Eye (tissue), 1 donor: Measurements from ENCODE around the gene WT1.
A peak's percentile ranks its signal among the peaks of the same experiment; 100 is the strongest.

Experiments used
- DNase-seq: peaks from one replicate; pipeline ENCODE4 v3.0.0-alpha.2; 2015

The WT1 gene

GRCh38 chr11:32420937-32421901 is 14.1 kb downstream of the WT1 start:
- DNase-seq: no peak

DNA sequence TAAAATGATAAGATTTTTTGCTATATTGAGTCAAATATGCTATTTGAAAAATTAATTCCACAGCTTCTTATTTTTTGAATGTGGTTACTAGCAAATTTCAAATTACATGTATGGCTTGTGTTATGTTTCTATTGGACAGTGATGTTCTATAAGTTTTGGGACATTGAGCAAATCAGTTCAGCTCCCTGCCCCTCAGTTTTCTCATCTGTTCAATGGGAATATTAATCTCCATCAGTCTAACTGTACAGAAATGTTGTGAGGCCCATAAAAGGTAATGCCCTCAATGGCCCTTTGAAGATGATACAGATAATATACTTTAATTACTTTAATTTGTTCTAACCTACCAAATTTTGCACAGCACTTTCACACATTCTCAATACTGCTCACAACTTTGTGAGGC is 15.2 kb downstream of the WT1 start:
- DNase-seq: no peak

GRCh38 chr11:32418836-32419235 is 16.5 kb downstream of the WT1 start:
- DNase-seq: no peak

GRCh38 chr11:32417806-32418205 is 17.5 kb downstream of the WT1 start:
- no peak for DNase-seq

- DNase-seq: no peak
Observed at GRCh38 chr11:32416301-32416700, 19.0 kb downstream of the WT1 start.

- DNase-seq: no peak
Observed at GRCh38 chr11:32414925-32415324, 20.4 kb downstream of the WT1 start.

- DNase-seq: no peak
Observed at GRCh38 chr11:32411942-32412615, 23.3 kb downstream of the WT1 start.

GRCh38 chr11:32405592-32405991 is 29.7 kb downstream of the WT1 start:
- DNase-seq: no peak

DNA sequence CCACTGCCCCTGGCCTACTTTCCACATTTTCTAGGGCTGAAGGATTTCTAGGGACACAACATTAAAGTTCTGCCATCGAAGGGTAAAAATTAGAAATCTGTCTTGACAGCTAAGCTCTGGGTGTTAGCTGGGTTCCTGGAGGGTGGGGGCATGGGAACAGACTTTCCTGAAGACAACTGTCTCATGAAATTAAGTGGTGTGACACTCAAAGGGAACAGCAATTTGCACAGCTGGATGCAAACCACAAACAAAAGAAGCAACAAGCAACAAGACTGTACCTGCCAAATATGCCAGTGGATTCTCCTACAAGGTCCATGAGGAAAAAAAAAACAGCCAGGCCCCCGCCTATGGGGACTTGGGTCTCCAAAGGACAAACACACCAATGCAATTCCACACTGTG is 32.5 kb downstream of the WT1 start:
- peak; percentile 22 for DNase-seq

DNA sequence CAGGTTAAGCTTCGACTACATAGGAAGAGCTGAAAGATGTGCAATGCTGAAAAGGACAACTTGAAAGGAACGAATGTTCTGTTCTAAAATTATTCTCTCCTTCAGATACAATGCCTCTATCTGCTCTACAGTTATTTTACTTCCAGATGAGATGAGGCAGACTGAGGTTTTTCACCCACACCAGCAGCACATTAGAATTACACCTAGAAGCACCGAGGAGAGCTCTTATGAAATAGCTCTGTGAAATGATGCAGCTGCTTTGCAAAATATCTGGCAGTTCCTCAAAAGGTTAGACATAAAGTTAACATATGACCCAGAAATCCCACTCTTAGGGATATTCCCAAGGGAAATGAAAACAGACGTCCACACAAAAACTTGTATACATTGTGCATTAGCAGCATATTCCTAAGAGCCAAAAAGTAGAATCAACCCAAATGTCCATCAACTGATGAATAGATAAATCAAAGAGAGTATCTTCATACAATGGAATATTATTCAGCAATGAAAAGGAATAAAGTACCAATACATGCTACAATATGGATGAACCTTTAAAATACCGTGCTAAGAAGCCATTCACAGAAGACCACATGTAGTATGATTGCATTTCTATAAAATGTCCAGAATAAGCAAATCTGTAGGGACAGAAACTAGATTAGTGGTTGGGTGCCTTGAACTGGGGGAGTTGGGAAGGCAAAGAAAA is 34.5 kb downstream of the WT1 start:
- no peak for DNase-seq

- peak; percentile 15 for DNase-seq
Observed at GRCh38 chr11:32400196-32400595, 35.1 kb downstream of the WT1 start.

- no peak for DNase-seq
Observed at GRCh38 chr11:32396991-32397390, 38.3 kb downstream of the WT1 start.

- no peak for DNase-seq
Observed at GRCh38 chr11:32396331-32396730, 39.0 kb downstream of the WT1 start.

GRCh38 chr11:32395127-32395526 is 40.2 kb downstream of the WT1 start:
- no peak for DNase-seq

GRCh38 chr11:32392840-32393239 is 42.5 kb downstream of the WT1 start:
- no peak for DNase-seq

GRCh38 chr11:32391956-32392553 is 43.3 kb downstream of the WT1 start:
- DNase-seq: no peak

GRCh38 chr11:32391479-32391878 is 43.9 kb downstream of the WT1 start:
- no peak for DNase-seq

DNA sequence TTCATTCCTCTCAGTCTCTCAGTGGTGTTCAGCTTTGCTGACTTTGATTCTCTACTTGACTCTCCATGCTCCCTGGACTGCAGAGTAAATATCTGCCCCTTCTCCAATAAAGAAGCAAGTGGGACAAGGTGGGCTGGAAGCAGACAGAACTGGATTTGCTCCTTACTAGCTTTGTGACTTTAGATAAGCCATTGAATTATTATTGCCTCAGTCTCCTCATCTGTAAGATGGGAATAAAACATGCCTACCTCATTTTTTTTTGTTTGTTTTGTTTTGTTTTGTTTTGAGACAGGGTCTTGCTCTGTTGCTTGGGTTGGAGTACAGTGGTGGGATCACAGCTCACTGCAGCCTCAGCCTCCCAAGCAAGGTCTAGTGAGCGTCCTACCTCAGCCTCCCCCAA is 44.6 kb downstream of the WT1 start:
- no peak for DNase-seq

- no peak for DNase-seq
Observed at GRCh38 chr11:32388871-32389770, 46.2 kb downstream of the WT1 start.

DNA sequence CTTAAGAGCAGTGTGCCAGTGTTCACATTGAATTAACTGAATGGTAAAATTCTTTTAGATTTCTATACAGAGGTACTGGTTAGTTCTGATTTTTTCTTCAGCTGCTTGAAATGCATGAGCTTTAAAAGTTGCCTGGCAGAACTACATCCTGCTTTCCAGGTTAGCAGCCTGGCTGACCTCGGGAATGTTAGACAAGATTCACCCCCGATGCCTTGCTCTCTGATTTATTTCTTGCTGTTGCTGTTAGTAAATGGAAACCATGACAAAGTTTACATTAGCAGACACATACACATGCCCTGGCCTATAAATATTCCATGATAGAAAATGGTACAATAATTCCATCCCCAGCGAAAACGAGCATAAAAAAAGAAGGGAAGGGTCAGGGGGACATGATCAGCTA is 47.0 kb downstream of the WT1 start:
- no peak for DNase-seq

- DNase-seq: no peak
Observed at GRCh38 chr11:32387411-32387810, 47.9 kb downstream of the WT1 start.

DNA sequence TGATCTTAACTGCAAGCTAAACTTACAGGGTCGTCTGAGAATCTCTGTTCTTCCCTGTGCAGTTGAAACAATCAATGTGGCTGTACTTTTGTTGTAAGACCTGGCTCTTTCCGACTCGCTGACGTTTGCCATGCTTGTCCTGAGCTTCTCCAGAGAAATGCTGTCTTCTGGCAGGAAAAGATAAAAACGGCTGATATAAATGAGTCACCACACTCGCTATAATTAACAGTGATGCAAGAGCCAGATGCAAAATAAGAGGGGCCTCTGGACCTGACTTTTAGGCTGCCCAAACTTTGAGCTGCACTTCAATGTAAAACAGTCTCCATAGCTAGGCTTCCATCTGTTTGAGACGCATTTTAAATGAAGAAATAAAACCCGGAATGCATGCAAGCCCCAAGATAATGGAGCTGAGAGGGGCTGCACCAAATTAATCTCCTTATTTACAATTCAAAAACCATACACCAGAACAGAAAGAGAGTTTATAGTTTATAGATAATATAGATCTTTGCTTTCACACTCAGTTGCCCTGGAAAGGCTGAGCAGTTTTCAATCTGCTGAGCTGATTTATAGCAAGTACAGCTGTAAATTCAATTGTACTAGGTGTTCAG is 48.5 kb downstream of the WT1 start:
- DNase-seq: no peak
